A549 (cell line): ENCODE results near the gene CTRL. TPM values are rescaled to one million over a fixed set of nuclear protein-coding genes. Genes with fewer than 3 reads are reported as not detected.
A peak's percentile ranks its signal among the peaks of the same experiment; 100 is the strongest.

ENCODE experiments used
- ATAC-seq, 2 experiments: fragments of 200-7000 bp in 1 of 2; fragments of >200 bp in 1 of 2; cut with Nextera tagmentation in 1 of 2; cut with Tn5 transposase in 1 of 2; 3 replicates each; pipeline versions ENCODE4 v1.8.0 to v1.9.1; 2018 to 2020; ENCODE audit warnings: mild to moderate bottlenecking in 1 of 2, moderate library complexity in 1 of 2
- CTCF ChIA-PET: fragments of 300-600 bp; sonication (Branson Sonifier 250); formaldehyde crosslinking; extraction: SDS; loops from one replicate; lab custom pipeline; 2021; ENCODE audit warnings: antibody characterized with exemption, inconsistent platforms; lab: Yijun Ruan, JAX
- POLR2A ChIA-PET: fragments of 350-600 bp; formaldehyde crosslinking; extraction: SDS; loops from one replicate; lab custom pipeline; 2021; ENCODE audit warnings: antibody characterized with exemption, inconsistent platforms; lab: Yijun Ruan, JAX
- DNase-seq, 2 experiments: peaks; one replicate each; pipeline versions ENCODE4 v3.0.0 to v3.0.0-alpha.2; 2011 to 2016; ENCODE audit warnings: low read depth in 1 of 2, low spot score in 1 of 2
- FAIRE-seq: peaks from 2 replicates; lab custom pipeline; 2011; peaks lifted over from hg19 to GRCh38; lab: Jason Lieb, UNC
- H3K27ac ChIP-seq, 2 experiments: fragments of >200 bp; sonication (Bioruptor Twin); formaldehyde crosslinking; 3 replicates each; pipeline ENCODE4 v1.5.1; 2016 to 2017
- H3K4me1 ChIP-seq: fragments of >200 bp; sonication (Bioruptor Twin); formaldehyde crosslinking; 3 replicates; pipeline ENCODE4 v1.6.1; 2016
- H3K4me2 ChIP-seq: fragments of >200 bp; sonication (Bioruptor Twin); formaldehyde crosslinking; 3 replicates; pipeline ENCODE4 v1.6.1; 2016
- H3K4me3 ChIP-seq: fragments of >200 bp; sonication (Bioruptor Twin); formaldehyde crosslinking; 3 replicates; pipeline ENCODE4 v1.5.1; 2016
- H3K9me3 ChIP-seq: fragments of >200 bp; sonication (Bioruptor Twin); formaldehyde crosslinking; 3 replicates; pipeline ENCODE4 v1.6.1; 2016
- ATOH8 ChIP-seq: fragments of 250-450 bp; sonication (Bioruptor Pico); IDR thresholded peaks from 2 replicates; pipeline ENCODE4 v1.5.0; 2020; ENCODE audit warnings: low read depth, mild to moderate bottlenecking, moderate library complexity
- BCL3 ChIP-seq: fragments of >200 bp; sonication (Bioruptor Twin); formaldehyde crosslinking; IDR thresholded peaks from 3 replicates; pipeline ENCODE4 v1.6.1; 2016
- BHLHE40 ChIP-seq: IDR thresholded peaks from 2 replicates; pipeline ENCODE4 v1.6.1; 2012; ENCODE audit warnings: low read depth, low read length, inconsistent platforms
- CBX2 ChIP-seq: fragments of 200-600 bp; sonication (generic); IDR thresholded peaks from 2 replicates; pipeline ENCODE4 v1.6.1; 2016; ENCODE audit warnings: low read depth, mild to moderate bottlenecking, borderline replicate concordance
- CBX8 ChIP-seq: fragments of 200-600 bp; sonication (generic); IDR thresholded peaks from 2 replicates; pipeline ENCODE4 v1.6.1; 2016
- CEBPB ChIP-seq, 2 experiments: fragments of >200 bp in 1 of 2; sonication (Bioruptor Twin) in 1 of 2; formaldehyde crosslinking in 1 of 2; IDR thresholded peaks; 2 replicates each; pipeline ENCODE4 v1.6.1; 2012 to 2016
- CHD2 ChIP-seq: fragments of 150-350 bp; IDR thresholded peaks from 2 replicates; pipeline ENCODE4 v1.6.1; 2014; ENCODE audit warnings: low read length; ENCODE audit not compliant: partially characterized antibody
- E2F6 ChIP-seq: IDR thresholded peaks from 2 replicates; pipeline ENCODE4 v1.6.1; 2012; ENCODE audit warnings: low read depth, borderline replicate concordance
- EHF ChIP-seq: fragments of 250-450 bp; sonication (Bioruptor Pico); IDR thresholded peaks from 2 replicates; pipeline ENCODE4 v1.5.0; 2020; ENCODE audit warnings: mild to moderate bottlenecking
- EHMT2 ChIP-seq: fragments of 200-600 bp; sonication (generic); IDR thresholded peaks from 2 replicates; pipeline ENCODE4 v1.6.1; 2016; ENCODE audit warnings: antibody characterized with exemption, low read depth, mild to moderate bottlenecking, moderate library complexity
- ELK1 ChIP-seq: fragments of 150-350 bp; IDR thresholded peaks from 2 replicates; pipeline ENCODE4 v1.6.1; 2014; ENCODE audit warnings: low read depth, mild to moderate bottlenecking, low read length
- EP300 ChIP-seq, 2 experiments: fragments of >200 bp; sonication (Bioruptor Twin); formaldehyde crosslinking; IDR thresholded peaks; 2 replicates in 1 of 2; 3 replicates in 1 of 2; pipeline ENCODE4 v1.6.1; 2016 to 2017
- ESRRA ChIP-seq: fragments of 150-350 bp; IDR thresholded peaks from 2 replicates; pipeline ENCODE4 v1.6.1; 2014; ENCODE audit warnings: mild to moderate bottlenecking, low read length, borderline replicate concordance
- FOSB ChIP-seq: fragments of 250-450 bp; sonication (Bioruptor Pico); IDR thresholded peaks from 2 replicates; pipeline ENCODE4 v1.5.0; 2020; ENCODE audit warnings: mild to moderate bottlenecking, moderate library complexity
- HDAC2 ChIP-seq: fragments of 200-600 bp; sonication (generic); IDR thresholded peaks from 2 replicates; pipeline ENCODE4 v1.6.1; 2016
- JUN ChIP-seq, 2 experiments: fragments of >200 bp; sonication (Bioruptor Twin); formaldehyde crosslinking; IDR thresholded peaks; 2 replicates in 1 of 2; 3 replicates in 1 of 2; pipeline ENCODE4 v1.6.1; 2016 to 2017
- JUNB ChIP-seq: fragments of >200 bp; sonication (Bioruptor Twin); formaldehyde crosslinking; IDR thresholded peaks from 2 replicates; pipeline ENCODE4 v1.6.1; 2016
- KDM5A ChIP-seq: fragments of 200-600 bp; sonication (generic); IDR thresholded peaks from 2 replicates; pipeline ENCODE4 v1.6.1; 2016; ENCODE audit warnings: antibody characterized with exemption, mild to moderate bottlenecking
- MAFK ChIP-seq: fragments of 450-650 bp; IDR thresholded peaks from 2 replicates; pipeline ENCODE4 v1.6.1; 2014; ENCODE audit not compliant: partially characterized antibody
- MAZ ChIP-seq: fragments of 150-350 bp; IDR thresholded peaks from 2 replicates; pipeline ENCODE4 v1.6.1; 2014; ENCODE audit warnings: antibody characterized with exemption, low read depth, low read length, borderline replicate concordance
- NPAS2 ChIP-seq: fragments of 250-450 bp; sonication (Bioruptor Pico); IDR thresholded peaks from 2 replicates; pipeline ENCODE4 v1.8.0; 2022; ENCODE audit warnings: mild to moderate bottlenecking, moderate library complexity, borderline replicate concordance
- NR3C1 ChIP-seq: fragments of >200 bp; sonication (Bioruptor Twin); formaldehyde crosslinking; IDR thresholded peaks from 3 replicates; pipeline ENCODE4 v1.6.1; 2017
- PHF8 ChIP-seq: fragments of 200-600 bp; sonication (generic); IDR thresholded peaks from 2 replicates; pipeline ENCODE4 v1.6.1; 2016; ENCODE audit warnings: low read depth, mild to moderate bottlenecking, antibody characterized with exemption, moderate library complexity, borderline replicate concordance
- POLR2A ChIP-seq: IDR thresholded peaks from 2 replicates; pipeline ENCODE4 v1.6.1; 2012; ENCODE audit warnings: mild to moderate bottlenecking, low read length
- POLR2AphosphoS2 ChIP-seq: conservative IDR thresholded peaks from 2 replicates; pipeline ENCODE4 v1.6.1; 2012; ENCODE audit warnings: low read length, improper control_type of control experiment, inconsistent platforms
- RAD21 ChIP-seq, 2 experiments: fragments of >200 bp in 1 of 2; sonication (Bioruptor Twin) in 1 of 2; formaldehyde crosslinking in 1 of 2; IDR thresholded peaks in 1 of 2; conservative IDR thresholded peaks in 1 of 2; 2 replicates in 1 of 2; 3 replicates in 1 of 2; pipeline ENCODE4 v1.6.1; 2012 to 2018; ENCODE audit warnings: inconsistent platforms in 1 of 2
- RARB ChIP-seq: fragments of 250-450 bp; sonication (Bioruptor Pico); IDR thresholded peaks from 2 replicates; pipeline ENCODE4 v1.8.0; 2021; ENCODE audit warnings: mild to moderate bottlenecking, moderate library complexity
- SMC3 ChIP-seq: fragments of >200 bp; sonication (Bioruptor Twin); formaldehyde crosslinking; IDR thresholded peaks from 3 replicates; pipeline ENCODE4 v1.6.1; 2018; ENCODE audit warnings: inconsistent platforms
- TFCP2L1 ChIP-seq: fragments of 250-450 bp; sonication (Bioruptor Pico); IDR thresholded peaks from 2 replicates; pipeline ENCODE4 v1.5.0; 2021; ENCODE audit warnings: mild to moderate bottlenecking
- ZC3H11A ChIP-seq: fragments of 450-650 bp; IDR thresholded peaks from 2 replicates; pipeline ENCODE4 v1.6.1; 2014; ENCODE audit warnings: antibody characterized with exemption, mild to moderate bottlenecking
- ZNF302 ChIP-seq: fragments of 250-450 bp; sonication (Bioruptor Pico); IDR thresholded peaks from 2 replicates; pipeline ENCODE4 v1.9.0; 2021; ENCODE audit warnings: inconsistent platforms, mild to moderate bottlenecking, moderate library complexity
- WGBS: methylation state at CpG from one replicate; pipeline ENCODE4 v1.1.6; 2017; ENCODE audit errors: missing lambda C conversion rate; 5-methylcytosine and 5-hydroxymethylcytosine counted together
- polyA plus RNA-seq, 4 experiments: library from polyadenylated mRNA; depleted of rRNA in 3 of 4; stranded (reverse); fragments of >200 nt; fragmentation: RNase III in 1 of 4; extraction: RNeasy Plus Mini Kit Qiagen cat#74134 plus additional on column Dnase treatment in 1 of 4; gene quantifications; 2 replicates in 3 of 4; 3 replicates in 1 of 4; pipeline ENCODE4 v1.2.3, GENCODE V29; 2011 to 2017

Gene CTRL
- polyA plus RNA-seq, 2 of the 4 experiments (the other 2 are of a cell fraction), result 0.92 to 3.6 TPM

- H3K4me3 ChIP-seq, result peak within 1 kb of the TSS; percentile 76
- CTCF ChIA-PET, result interaction anchor here (1.0 to 22.2 kb wide), 12 partner anchors 8 to 413 kb away, joined by 3 to 370 read pairs (median 6); partner anchors contain the start of genes EDC4 and NRN1L
- ATAC-seq, result peak; percentile 22 to 37
- WGBS, result 0% methylated on average over 37 of the region's 54 CpGs
- H3K27ac ChIP-seq, result peak within 1 kb of the TSS; percentile 88 to 96
- TF ChIP-seq POLR2A (no peak; the same call in none of the 2 replicates), CEBPB (IDR thresholded peaks at IDR 0.05) (no peak), FOSB (CRISPR knock-in tag) (no peak), SMC3 (no peak), ESRRA (no peak), E2F6 (no peak), ATOH8 (CRISPR knock-in tag) (no peak), RAD21 (conservative IDR thresholded peaks at IDR 0.05 in 1 of 2, IDR thresholded peaks at IDR 0.05 in 1 of 2) (0 out of 5 replicates have a peak, but pooled peaks of 1 of the 2 experiments have one; percentile 14), ZC3H11A (no peak), EHF (CRISPR knock-in tag) (no peak), CBX8 (no peak), MAFK (no peak), EHMT2 (no peak), BCL3 (no peak), JUNB (no peak), CHD2 (peak; percentile 8), ELK1 (no peak), BHLHE40 (no peak), JUN (IDR thresholded peaks at IDR 0.05) (peak in 1 of 2 experiments; percentile 3; a peak in 2 of 5 replicates), MAZ (no peak), NR3C1 (no peak), ZNF302 (CRISPR knock-in tag) (no peak), PHF8 (0 out of 2 replicates have a peak, but pooled peaks have one; percentile 43), RARB (CRISPR knock-in tag) (0 out of 2 replicates have a peak, but pooled peaks have one; percentile 36), CBX2 (no peak), POLR2AphosphoS2 (peak; percentile 82; the same call in 1 of the 2 replicates), TFCP2L1 (CRISPR knock-in tag) (no peak), EP300 (IDR thresholded peaks at IDR 0.05) (no peak), HDAC2 (no peak), NPAS2 (no peak), KDM5A (no peak)
- TF ChIP-seq, all 56 proteins: peak for 6
- no peak for FAIRE-seq
- peak in 1 of 2 experiments; percentile 54 for DNase-seq
- H3K4me1 ChIP-seq, result peaks cover 16% of the 10 kb centered on the region; the same call in 2 of the 3 replicates
- POLR2A ChIA-PET, result interaction anchor here (0.5 to 1.8 kb wide), 11 partner anchors 8 to 132 kb away, joined by 3 to 9 read pairs (median 4); partner anchors contain the start of genes DDX28, DUS2, RANBP10 and TSNAXIP1
- H3K4me2 ChIP-seq, result peak within 1 kb of the TSS; percentile 88
- no peaks in the 10 kb centered on the region for H3K9me3 ChIP-seq
These were observed 4.6 kb upstream of the CTRL start, which contains the start of gene PSMB10 for GRCh38 chr16:67936124-67936879. TSS of gene PSMB10 (minus strand) at chr16:67936850. CDS start at chr16:67936749, 101 bp downstream.
